H1 (cell line): ENCODE data around the gene NID1.

Experiments used
- CEBPB ChIP-seq: IDR thresholded peaks from 2 replicates; pipeline ENCODE4 v1.6.1; 2012; ENCODE audit warnings: low read depth, low read length
- CTCF ChIP-seq, 3 experiments: IDR thresholded peaks; 1 replicate in 2 of 3; 2 replicates in 1 of 3; pipeline versions ENCODE4 v1.5.1 to v1.6.1; 2011; ENCODE audit warnings: low read length in 3 of 3, mild to moderate bottlenecking in 3 of 3, inconsistent platforms in 2 of 3, low read depth in 1 of 3, moderate library complexity in 1 of 3; ENCODE audit not compliant: insufficient read depth in 1 of 3; ENCODE audit errors: control extremely low read depth in 1 of 3
- EZH2 ChIP-seq: fragments of 200-600 bp; sonication (generic); IDR thresholded peaks from 2 replicates; pipeline ENCODE4 v1.7.1; 2012; ENCODE audit warnings: low read depth, mild to moderate bottlenecking, moderate library complexity, low read length, inconsistent platforms; ENCODE audit not compliant: severe bottlenecking
- HDAC2 ChIP-seq, 2 experiments: fragments of 300-600 bp in 1 of 2; sonication (generic) in 1 of 2; IDR thresholded peaks; 2 replicates each; pipeline ENCODE4 v1.6.1; 2011 to 2012; ENCODE audit warnings: low read depth in 2 of 2, low read length in 2 of 2, mild to moderate bottlenecking in 2 of 2, moderate library complexity in 2 of 2, borderline replicate concordance in 1 of 2, inconsistent platforms in 1 of 2
- KDM1A ChIP-seq: fragments of 200-600, 300-600 bp; sonication (generic); IDR thresholded peaks from 2 replicates; pipeline ENCODE4 v1.7.1; 2016; ENCODE audit warnings: mild to moderate bottlenecking, low read length, borderline replicate concordance
- POLR2A ChIP-seq, 2 experiments: IDR thresholded peaks; 1 replicate in 1 of 2; 2 replicates in 1 of 2; pipeline ENCODE4 v1.6.1; 2011; ENCODE audit warnings: low read depth in 2 of 2, low read length in 2 of 2, mild to moderate bottlenecking in 2 of 2; ENCODE audit errors: control extremely low read depth in 1 of 2
- SP2 ChIP-seq: IDR thresholded peaks from 2 replicates; pipeline ENCODE4 v1.6.1; 2012; ENCODE audit warnings: mild to moderate bottlenecking, low read length, inconsistent platforms
- TCF12 ChIP-seq: IDR thresholded peaks from 2 replicates; pipeline ENCODE4 v1.6.1; 2011; ENCODE audit warnings: low read depth, mild to moderate bottlenecking, low read length
- YY1 ChIP-seq: IDR thresholded peaks from 2 replicates; pipeline ENCODE4 v1.6.1; 2011; ENCODE audit warnings: low read depth, mild to moderate bottlenecking, low read length
- ZNF274 ChIP-seq: IDR thresholded peaks from 2 replicates; pipeline ENCODE4 v1.7.0; 2012; ENCODE audit warnings: low read length, borderline replicate concordance; ENCODE audit errors: extremely low read depth
- TF ChIP-seq, protein P1 (sequence below): IDR thresholded peaks from 2 replicates; pipeline ENCODE4 v1.6.1; 2011; ENCODE audit warnings: low read length, improper control_type of control experiment
- TF ChIP-seq, protein P2 (sequence below): IDR thresholded peaks from 2 replicates; pipeline ENCODE4 v1.6.1; 2012; ENCODE audit warnings: inconsistent platforms
- TF ChIP-seq, protein P3 (sequence below): IDR thresholded peaks from 2 replicates; pipeline ENCODE4 v1.6.1; 2012; ENCODE audit warnings: low read length, inconsistent platforms

- TF ChIP-seq CTCF (IDR thresholded peaks at IDR 0.05; ENCODE audit: control extremely low read depth in 1 of 3, insufficient read depth in 1 of 3, low read depth in 1 of 3, low read length in 3 of 3), result no peak
- TF ChIP-seq TCF12, result no peak
- TF ChIP-seq YY1, result no peak
- no peak for TF ChIP-seq CEBPB
- no peak for TF ChIP-seq HDAC2 (IDR thresholded peaks at IDR 0.05; ENCODE audit: borderline replicate concordance in 1 of 2, low read depth in 2 of 2, low read length in 2 of 2)
- TF ChIP-seq, protein P1, sequence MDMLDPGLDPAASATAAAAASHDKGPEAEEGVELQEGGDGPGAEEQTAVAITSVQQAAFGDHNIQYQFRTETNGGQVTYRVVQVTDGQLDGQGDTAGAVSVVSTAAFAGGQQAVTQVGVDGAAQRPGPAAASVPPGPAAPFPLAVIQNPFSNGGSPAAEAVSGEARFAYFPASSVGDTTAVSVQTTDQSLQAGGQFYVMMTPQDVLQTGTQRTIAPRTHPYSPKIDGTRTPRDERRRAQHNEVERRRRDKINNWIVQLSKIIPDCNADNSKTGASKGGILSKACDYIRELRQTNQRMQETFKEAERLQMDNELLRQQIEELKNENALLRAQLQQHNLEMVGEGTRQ, result no peak
- TF ChIP-seq ZNF274, result no peak
- no peak for TF ChIP-seq EZH2
- TF ChIP-seq, protein P2, sequence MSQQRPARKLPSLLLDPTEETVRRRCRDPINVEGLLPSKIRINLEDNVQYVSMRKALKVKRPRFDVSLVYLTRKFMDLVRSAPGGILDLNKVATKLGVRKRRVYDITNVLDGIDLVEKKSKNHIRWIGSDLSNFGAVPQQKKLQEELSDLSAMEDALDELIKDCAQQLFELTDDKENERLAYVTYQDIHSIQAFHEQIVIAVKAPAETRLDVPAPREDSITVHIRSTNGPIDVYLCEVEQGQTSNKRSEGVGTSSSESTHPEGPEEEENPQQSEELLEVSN, result no peak
- TF ChIP-seq SP2, result no peak
- TF ChIP-seq POLR2A (IDR thresholded peaks at IDR 0.05; ENCODE audit: control extremely low read depth in 1 of 2, low read depth in 2 of 2, low read length in 2 of 2), result no peak
- TF ChIP-seq, protein P3, sequence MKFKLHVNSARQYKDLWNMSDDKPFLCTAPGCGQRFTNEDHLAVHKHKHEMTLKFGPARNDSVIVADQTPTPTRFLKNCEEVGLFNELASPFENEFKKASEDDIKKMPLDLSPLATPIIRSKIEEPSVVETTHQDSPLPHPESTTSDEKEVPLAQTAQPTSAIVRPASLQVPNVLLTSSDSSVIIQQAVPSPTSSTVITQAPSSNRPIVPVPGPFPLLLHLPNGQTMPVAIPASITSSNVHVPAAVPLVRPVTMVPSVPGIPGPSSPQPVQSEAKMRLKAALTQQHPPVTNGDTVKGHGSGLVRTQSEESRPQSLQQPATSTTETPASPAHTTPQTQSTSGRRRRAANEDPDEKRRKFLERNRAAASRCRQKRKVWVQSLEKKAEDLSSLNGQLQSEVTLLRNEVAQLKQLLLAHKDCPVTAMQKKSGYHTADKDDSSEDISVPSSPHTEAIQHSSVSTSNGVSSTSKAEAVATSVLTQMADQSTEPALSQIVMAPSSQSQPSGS, result no peak
- no peak for TF ChIP-seq KDM1A
These were observed 12.5 kb downstream of the NID1 start for GRCh38 chr1:236052232-236052993.
